Heart left ventricle (tissue), 16 donors: Measurements from ENCODE around the gene SPINK7. TPM values are rescaled to one million over a fixed set of nuclear protein-coding genes. Genes with fewer than 3 reads are reported as not detected.
A peak's percentile ranks its signal among the peaks of the same experiment; 100 is the strongest.

ENCODE experiments used
- ATAC-seq, 4 donors: fragments of 200-7000 bp; cut with Tn5 transposase; one replicate each; pipeline ENCODE4 v1.9.1; 2020 to 2022; ENCODE audit warnings: moderate library complexity in 4 of 4, mild to moderate bottlenecking in 3 of 4, moderate number of reproducible peaks in 1 of 4
- DNase-seq, 5 donors: peaks; one replicate each; pipeline ENCODE4 v3.0.0-alpha.2; 2020
- H3K27ac ChIP-seq, 12 donors: fragments of 200-600 bp; sonication (generic) in 4 of 12; one replicate each; pipeline versions ENCODE4 v1.5.0 to v1.8.0; 2016 to 2022; ENCODE audit warnings: mild to moderate bottlenecking in 2 of 12
- H3K27me3 ChIP-seq, 9 donors: fragments of 200-600 bp; sonication (generic) in 2 of 9; one replicate each; pipeline versions ENCODE4 v1.5.1 to v1.8.0; 2016 to 2022; ENCODE audit warnings: mild to moderate bottlenecking in 3 of 9
- H3K36me3 ChIP-seq, 9 donors: fragments of 200-600 bp; sonication (generic) in 2 of 9; one replicate each; pipeline versions ENCODE4 v1.5.0 to v1.8.0; 2018 to 2022; ENCODE audit warnings: mild to moderate bottlenecking in 2 of 9
- H3K4me1 ChIP-seq, 12 donors: fragments of 200-600 bp; sonication (generic) in 4 of 12; one replicate each; pipeline versions ENCODE4 v1.5.0 to v1.8.0; 2016 to 2022; ENCODE audit warnings: mild to moderate bottlenecking in 3 of 12
- H3K4me3 ChIP-seq, 12 donors: fragments of 200-600 bp; sonication (generic) in 4 of 12; one replicate each; pipeline versions ENCODE4 v1.5.0 to v1.8.0; 2017 to 2022; ENCODE audit warnings: mild to moderate bottlenecking in 9 of 12, moderate library complexity in 4 of 12
- H3K9me3 ChIP-seq, 12 donors: fragments of 200-600 bp; sonication (generic) in 4 of 12; one replicate each; pipeline versions ENCODE4 v1.5.0 to v1.8.0; 2016 to 2022; ENCODE audit warnings: mild to moderate bottlenecking in 1 of 12
- CTCF ChIP-seq, 12 donors: fragments of 200-600 bp; sonication (generic) in 4 of 12; IDR thresholded peaks; one replicate each; pipeline versions ENCODE4 v1.5.0 to v1.8.0; 2018 to 2022; ENCODE audit warnings: antibody characterized with exemption in 12 of 12, mild to moderate bottlenecking in 5 of 12
- POLR2A ChIP-seq, 2 donors: fragments of 450-650 bp; IDR thresholded peaks; one replicate each; pipeline ENCODE4 v1.6.1; 2017; ENCODE audit warnings: antibody characterized with exemption in 2 of 2, mild to moderate bottlenecking in 2 of 2, moderate library complexity in 2 of 2
- WGBS, 4 donors: extraction: QIAGEN DNeasy Blood & Tissue Kit in 2 of 4; methylation state at CpG; one replicate each; pipeline versions ENCODE4 v1.1.5 to v1.1.7; 2013 to 2018; 5-methylcytosine and 5-hydroxymethylcytosine counted together
- intact Hi-C, 10 donors: fragments of 100-400 bp; cut with DNase I; formaldehyde crosslinking; loops; one replicate each; pipeline versions ENCODE4 v1.11.1 to v1.14.2; 2022
- polyA plus RNA-seq, 2 donors: library from polyadenylated mRNA; stranded (reverse); fragments of 200-250 nt; gene quantifications; one replicate each; pipeline ENCODE4 v1.2.3, GENCODE V29; 2013
- total RNA-seq, 9 donors: library from RNA; depleted of rRNA in 2 of 9; stranded (reverse); fragments of >200 nt in 2 of 9; fragmentation: NEBNext Ultra II Directional in 3 of 9; extraction: Animal tissue kit (Norgen Biotek cat#: 25700) in 3 of 9; gene quantifications; one replicate each; pipeline versions ENCODE4 v1.1.0 to v1.2.4, GENCODE V29; 2016 to 2023
- donor health status: ischemic (EF 13 %, LVEDD 7.1; RV severe dilation, severe dysfunction).
- donor health status: healthy with polysubstance abuse.
- donor health status: DM: no; HTN: yes; CAD: no.
- donor health status: DM: no; HTN: no; CAD: no.
- donor health status: ischemic (EF 25% LVEDD 6.9; RV normal size, moderate dysfunction).
- donor health status: ischemic (EF 25% LVEDD 5.7; RV mildly dilated, moderate dysfunction).
- donor health status: healthy.
- donor health status: DM: yes; HTN: yes; CAD: no.
- donor health status: ischemic (EF 35%, LVEDD 5.7; RV mildly dilated, moderate dysfunction).
- donor health status: nonischemic (EF 11% LVEDD 7.7; RV severe dilation, severe dysfunction).
- donor health status: DM: yes; HTN: yes; CAD: no.
- donor health status: PGD.
- donor health status: ischemic (EF 29% LVEDD 5.4; RV normal size, mild dysfunction).
- donor health status: nonischemic (EF 23%, LVEDD 6.1; RV moderate dilation, normal function).

The SPINK7 gene
- total and polyA plus RNA-seq, 11 donors = not detected

DNA sequence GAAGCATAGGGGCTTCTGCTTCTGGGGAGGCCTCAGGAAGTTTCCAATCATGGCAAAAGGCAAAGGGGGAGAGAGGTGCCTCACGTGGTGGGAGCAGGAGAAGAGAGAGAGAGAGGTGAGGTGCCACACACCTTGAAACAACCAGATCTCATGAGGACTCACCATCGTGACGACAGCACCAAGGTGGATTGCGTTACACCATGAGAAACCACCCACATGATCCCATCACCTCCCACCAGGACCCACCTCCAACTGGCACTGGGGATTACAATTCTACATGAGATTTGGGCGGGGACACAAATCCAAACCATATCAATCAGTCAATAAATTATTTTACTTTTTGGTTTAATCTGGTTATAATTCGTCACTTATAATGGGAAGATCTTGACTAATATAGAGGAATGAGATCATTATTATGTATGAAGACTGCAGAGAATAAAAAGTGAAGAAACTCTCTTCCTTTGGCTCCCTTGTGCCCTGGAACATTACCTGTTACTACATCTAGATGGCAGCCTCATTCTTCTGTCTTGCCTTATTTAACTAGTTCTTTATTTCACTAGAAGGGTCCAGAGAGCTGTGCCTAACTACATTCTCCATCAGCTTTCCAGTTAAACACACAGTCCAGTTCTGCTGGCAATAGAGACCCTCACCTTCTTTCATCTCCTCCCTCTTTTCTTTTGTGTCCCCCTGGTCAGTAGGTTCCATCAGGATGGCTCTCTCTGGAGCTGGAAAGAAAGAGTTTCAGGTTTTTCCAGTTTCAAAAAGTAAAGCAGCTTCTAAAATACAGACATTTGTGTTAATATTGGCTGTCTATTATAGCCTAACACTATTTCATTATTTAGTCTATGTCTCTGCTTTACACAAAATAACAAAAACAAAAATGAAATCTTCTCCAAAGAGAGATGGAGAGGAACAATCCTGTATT, 21.7 kb upstream of the SPINK7 start:
- DNase-seq (no peak), ATAC-seq (peak; percentile 55 to 65 (median 61))
- Histone ChIP-seq H3K4me3 (no peak overlapping the region), H3K27me3 (no peaks in the 10 kb centered on the region), H3K9me3 (no peaks in the 10 kb centered on the region), H3K36me3 (no peaks in the 10 kb centered on the region), H3K27ac (no peak overlapping the region), H3K4me1 (peaks cover 0 to 3% (median 0%) of the 10 kb centered on the region in 12 donors)
- intact Hi-C loops = loop anchor here in 5 of 10 donors (2.0 to 5.0 kb wide), 7 partner anchors 87 to 442 kb away; partner anchors contain the start of gene FBXO38 (in 1 of the 5)
- WGBS, 4 donors = 67 to 72% (median 70%) methylated on average over 6 of the region's 6 CpGs
- peak; percentile 17 to 60 (median 45) for TF ChIP-seq CTCF (IDR thresholded peaks at IDR 0.05)
- TF ChIP-seq POLR2A (IDR thresholded peaks at IDR 0.05) = no peak

- ATAC-seq = no peak
- DNase-seq = no peak
- Histone ChIP-seq H3K27ac (no peak overlapping the region), H3K27me3 (no peaks in the 10 kb centered on the region), H3K4me3 (no peak overlapping the region), H3K4me1 (no peaks in the 10 kb centered on the region), H3K36me3 (no peaks in the 10 kb centered on the region), H3K9me3 (no peaks in the 10 kb centered on the region)
- intact Hi-C loops = no loop called here
- 82 to 87% (median 86%) methylated on average over 4 of the region's 4 CpGs for WGBS, 4 donors
- TF ChIP-seq CTCF (IDR thresholded peaks at IDR 0.05) (no peak), POLR2A (IDR thresholded peaks at IDR 0.05) (no peak)
Measured at GRCh38 chr5:148297731-148298130, 14.5 kb upstream of the SPINK7 start.

DNA sequence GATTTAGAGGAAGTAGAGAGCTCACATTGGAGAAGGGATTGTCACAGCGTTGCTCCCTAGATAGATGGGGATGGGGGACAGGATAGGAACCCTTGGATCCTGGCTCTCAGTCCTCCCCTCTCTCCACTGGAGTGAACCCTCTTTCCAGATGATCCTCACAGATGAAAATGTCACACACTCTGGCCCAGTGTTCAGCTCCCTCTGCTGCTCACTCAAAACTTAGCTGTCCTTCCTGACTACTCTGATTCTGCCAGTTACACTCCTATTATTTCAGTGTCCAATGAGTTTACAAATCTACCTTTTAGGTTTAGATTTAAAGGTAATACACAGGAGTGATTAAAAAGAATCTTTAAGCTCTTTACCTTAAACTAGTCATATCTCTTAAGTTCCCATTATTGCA, 5.8 kb upstream of the SPINK7 start:
- H3K27ac ChIP-seq = no peak overlapping the region
- no peaks in the 10 kb centered on the region for H3K27me3 ChIP-seq
- TF ChIP-seq POLR2A (IDR thresholded peaks at IDR 0.05) = no peak
- no peak for TF ChIP-seq CTCF (IDR thresholded peaks at IDR 0.05)
- intact Hi-C loops = no loop called here
- no peaks in the 10 kb centered on the region for H3K4me1 ChIP-seq
- H3K36me3 ChIP-seq = no peaks in the 10 kb centered on the region
- H3K9me3 ChIP-seq = no peaks in the 10 kb centered on the region
- ATAC-seq = no peak
- 67 to 88% (median 82%) methylated on average over 1 of the region's 1 CpG for WGBS, 4 donors
- no peak overlapping the region for H3K4me3 ChIP-seq
- DNase-seq = no peak

DNA sequence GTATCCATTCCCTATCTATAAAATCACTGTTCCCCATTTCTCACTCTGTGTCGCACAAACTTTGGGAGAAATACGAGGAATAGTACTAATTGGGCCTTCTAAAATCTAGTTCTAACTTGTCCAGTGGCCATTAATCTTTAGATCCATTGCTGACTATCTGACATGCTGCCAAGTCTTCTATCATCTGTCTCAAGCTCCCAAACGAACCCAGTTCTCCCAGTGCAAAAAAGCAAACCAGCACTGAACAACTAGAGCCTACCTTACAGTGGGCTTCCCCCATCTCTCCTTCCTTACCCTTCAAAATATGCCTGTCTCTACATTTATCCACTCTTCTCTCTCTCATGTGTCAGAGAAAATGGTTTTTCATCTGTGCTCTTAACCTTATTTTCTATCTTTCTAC, 3.2 kb upstream of the SPINK7 start:
- TF ChIP-seq POLR2A (IDR thresholded peaks at IDR 0.05) = no peak
- no peak for TF ChIP-seq CTCF (IDR thresholded peaks at IDR 0.05)
- intact Hi-C loops = no loop called here
- DNase-seq (no peak), ATAC-seq (no peak)
- H3K9me3 ChIP-seq = no peaks in the 10 kb centered on the region
- no peaks in the 10 kb centered on the region for H3K27me3 ChIP-seq
- no peak overlapping the region for H3K4me3 ChIP-seq
- WGBS, 4 donors = 82 to 91% (median 84%) methylated on average over 3 of the region's 3 CpGs
- no peaks in the 10 kb centered on the region for H3K36me3 ChIP-seq
- H3K4me1 ChIP-seq = no peaks in the 10 kb centered on the region
- H3K27ac ChIP-seq = no peak overlapping the region
